LNCaP clone FGC (cell line): ENCODE data around the gene RHOT1.
"Not testable (repeated sequence)": the region's sequence is repeated elsewhere in the genome, so short reads cannot be mapped to it uniquely, and the experiment has no call there.

Source experiments
- DNase-seq: peaks from one replicate; pipeline ENCODE4 v3.0.0-alpha.2; 2011; ENCODE audit warnings: low read depth
- H3K4me3 ChIP-seq: 2 replicates; pipeline ENCODE4 v1.5.1; 2011; ENCODE audit warnings: mild to moderate bottlenecking, low read depth, low read length, control low read depth
- CTCF ChIP-seq: IDR thresholded peaks from 2 replicates; pipeline ENCODE4 v1.5.1; 2012; ENCODE audit warnings: mild to moderate bottlenecking; ENCODE audit not compliant: control insufficient read depth, insufficient read depth; ENCODE audit errors: extremely low read depth

Gene RHOT1

GRCh38 chr17:32136856-32137255 is 5.4 kb upstream of the RHOT1 start:
- no peak for TF ChIP-seq CTCF

GRCh38 chr17:32139504-32139903 is 2.8 kb upstream of the RHOT1 start:
- H3K4me3 ChIP-seq, DNase-seq: not testable (repeated sequence)

More at GRCh38 chr17:32136856-32137255, 5.4 kb upstream of the RHOT1 start:
- H3K4me3 ChIP-seq: no peak overlapping the region
- no peak for DNase-seq

- DNase-seq: peak; percentile 66
- no peak for TF ChIP-seq CTCF
- peak overlapping the region; percentile 96 for H3K4me3 ChIP-seq
Measured at GRCh38 chr17:32141258-32141657, 1.0 kb upstream of the RHOT1 start.

GRCh38 chr17:32141679-32142037 is 644 bp upstream of the RHOT1 start:
- peak overlapping the region; percentile 96 for H3K4me3 ChIP-seq
- no peak for DNase-seq
- no peak for TF ChIP-seq CTCF

- peak overlapping the region; percentile 96 for H3K4me3 ChIP-seq
- DNase-seq: peak; percentile 88
- TF ChIP-seq CTCF: no peak
Measured at GRCh38 chr17:32142857-32143526, 690 bp downstream of the RHOT1 start.

GRCh38 chr17:32143527-32143870 is 1.2 kb downstream of the RHOT1 start:
- TF ChIP-seq CTCF: no peak
- DNase-seq: no peak
- peak overlapping the region; percentile 96 for H3K4me3 ChIP-seq

- H3K4me3 ChIP-seq, DNase-seq: not testable (repeated sequence)
Measured at GRCh38 chr17:32144442-32144841, 2.1 kb downstream of the RHOT1 start.

- DNase-seq: no peak
Measured at GRCh38 chr17:32148351-32148750, 6.0 kb downstream of the RHOT1 start.

More at GRCh38 chr17:32148351-32148750, 6.0 kb downstream of the RHOT1 start:
- no peak overlapping the region for H3K4me3 ChIP-seq
- TF ChIP-seq CTCF: no peak
